Activated T-helper 17 cell treated with anti-CD3 and anti-CD28 coated beads, Interleukin-2, amount 50 U/mL, for 72 hours (primary cell): Measurements from ENCODE around the gene CDK10. TPM values are rescaled to one million over a fixed set of nuclear protein-coding genes. Genes with fewer than 3 reads are reported as not detected.

Source experiments
- ATAC-seq: fragments of 150-1000 bp; cut with Tn5 transposase; replicated peaks from 2 replicates; pipeline ENCODE4 v1.10.0; 2021; ENCODE audit warnings: mild to moderate bottlenecking, moderate library complexity
- H3K27ac Mint-ChIP-seq: one replicate; pipeline ENCODE4 v1.8.0; 2022; ENCODE audit warnings: mixed read lengths
- H3K27me3 Mint-ChIP-seq: one replicate; pipeline ENCODE4 v1.8.0; 2022; ENCODE audit warnings: mixed read lengths
- H3K36me3 Mint-ChIP-seq: one replicate; pipeline ENCODE4 v1.8.0; 2022; ENCODE audit warnings: low read depth, mild to moderate bottlenecking, mixed read lengths
- H3K4me1 Mint-ChIP-seq: one replicate; pipeline ENCODE4 v1.8.0; 2022; ENCODE audit warnings: mixed read lengths
- H3K4me3 Mint-ChIP-seq: one replicate; pipeline ENCODE4 v1.8.0; 2022; ENCODE audit warnings: mild to moderate bottlenecking, mixed read lengths
- H3K9me3 Mint-ChIP-seq: one replicate; pipeline ENCODE4 v1.8.0; 2022; ENCODE audit warnings: mixed read lengths
- total RNA-seq, 2 donors: library from RNA; stranded (reverse); gene quantifications; one replicate each; pipeline ENCODE4 v1.2.3, GENCODE V29; 2022

Gene CDK10
- total RNA-seq, 2 donors from 2014 or later, result 81.1 to 98.8 TPM

DNA sequence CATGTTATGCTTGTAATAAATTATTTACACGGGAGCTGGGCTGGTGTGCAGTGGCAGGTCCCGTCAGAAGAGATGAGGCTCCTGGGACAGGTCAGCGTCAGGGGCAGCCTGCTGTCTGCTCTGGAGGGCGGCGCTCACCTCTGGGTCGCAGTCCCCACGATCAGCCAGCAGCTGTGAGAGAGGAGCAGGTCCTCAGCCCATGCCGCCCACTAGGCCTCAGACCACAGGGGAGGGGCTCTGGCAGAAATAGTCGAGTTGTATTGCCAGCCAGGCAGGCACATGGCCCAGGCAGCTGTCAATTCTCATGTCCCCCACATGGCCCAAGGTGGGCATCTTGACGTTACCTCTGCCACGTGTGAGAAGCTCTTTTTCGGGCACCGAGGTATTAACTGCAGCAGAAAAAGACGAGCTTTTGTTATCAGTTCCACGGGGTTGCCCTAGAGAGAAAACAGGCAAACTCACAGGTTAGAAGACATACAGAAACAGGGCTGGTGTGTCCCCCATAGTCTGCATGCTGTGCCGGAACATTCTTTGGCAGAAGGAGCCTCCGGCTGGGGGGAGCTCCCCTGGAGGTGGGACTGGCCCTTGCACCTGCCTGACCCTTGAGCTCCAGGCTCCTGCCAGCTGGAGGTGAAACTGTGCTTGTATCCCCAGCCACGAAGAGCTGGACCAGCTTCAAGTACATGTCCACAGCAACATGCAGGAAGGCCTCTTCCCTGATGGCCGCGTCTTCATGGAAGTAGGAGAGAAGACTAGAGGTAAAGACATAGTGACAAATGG, 52.2 kb downstream of the CDK10 start:
- H3K27ac Mint-ChIP-seq, result no peak overlapping the region
- H3K4me3 Mint-ChIP-seq, result no peak overlapping the region

DNA sequence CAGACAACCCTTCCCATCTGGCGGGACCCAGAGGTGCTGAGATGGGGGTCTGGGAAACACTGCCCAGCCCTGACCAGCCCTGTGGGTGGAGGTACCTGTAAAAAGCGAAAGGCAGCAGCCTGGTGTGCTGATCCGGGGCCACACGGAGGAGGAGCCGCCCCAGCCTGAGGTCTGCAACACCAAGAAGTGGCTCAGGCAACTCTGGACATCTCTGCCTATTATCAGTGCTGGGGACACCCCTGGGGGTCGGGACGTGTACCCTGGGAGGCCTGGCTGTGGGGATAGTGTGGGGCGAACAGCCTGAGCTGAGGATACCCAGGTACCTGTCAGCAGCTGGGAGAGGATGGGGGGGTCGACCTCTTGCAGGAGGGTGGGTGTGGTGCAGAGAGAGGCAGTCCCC, 52.9 kb downstream of the CDK10 start:
- no peaks in the 10 kb centered on the region for H3K27me3 Mint-ChIP-seq
- H3K27ac Mint-ChIP-seq, result no peak overlapping the region
- H3K9me3 Mint-ChIP-seq, result no peaks in the 10 kb centered on the region

More for the DNA sequence above, 52.2 kb downstream of the CDK10 start:
- peaks cover 90% of the 10 kb centered on the region for H3K36me3 Mint-ChIP-seq
- ATAC-seq, result no peak
- H3K27me3 Mint-ChIP-seq, result no peaks in the 10 kb centered on the region
- H3K9me3 Mint-ChIP-seq, result no peaks in the 10 kb centered on the region
- peaks cover 9% of the 10 kb centered on the region for H3K4me1 Mint-ChIP-seq

DNA sequence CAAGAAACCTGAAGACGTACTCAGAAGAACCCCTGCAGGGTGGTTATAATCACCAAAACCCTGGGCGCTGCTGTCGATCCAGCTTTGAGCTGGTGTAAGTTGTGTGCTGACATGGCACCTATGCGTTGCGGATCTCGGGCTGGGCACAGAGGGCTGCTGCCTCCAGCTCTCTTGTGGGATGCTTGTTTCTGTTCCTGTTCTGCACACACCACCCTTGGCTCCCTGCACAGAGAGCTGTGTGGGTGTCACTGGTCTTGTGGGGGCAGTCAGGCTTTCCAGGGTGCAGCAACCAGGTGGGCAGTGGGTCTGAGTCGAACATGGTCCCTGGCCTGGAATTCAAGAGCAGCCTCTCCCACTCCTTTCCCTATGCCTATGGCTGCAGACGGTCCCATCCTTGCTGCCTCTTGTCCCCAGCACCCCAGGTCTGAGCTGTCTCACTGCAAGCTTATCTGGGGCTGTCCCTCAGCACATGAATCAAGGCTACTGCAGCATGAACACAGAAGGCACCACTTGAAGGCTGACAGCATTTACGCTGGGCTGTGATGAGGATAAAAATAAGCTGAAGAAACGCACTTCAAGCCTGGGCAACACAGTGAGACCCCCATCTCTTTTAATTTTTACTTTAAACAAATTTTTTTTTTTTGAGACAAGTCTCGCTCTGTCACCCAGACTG, 55.0 kb downstream of the CDK10 start:
- no peak for ATAC-seq
- no peaks in the 10 kb centered on the region for H3K27me3 Mint-ChIP-seq
- peaks cover 78% of the 10 kb centered on the region for H3K36me3 Mint-ChIP-seq
- peaks cover 9% of the 10 kb centered on the region for H3K4me1 Mint-ChIP-seq
- no peaks in the 10 kb centered on the region for H3K9me3 Mint-ChIP-seq
- H3K4me3 Mint-ChIP-seq, result no peak overlapping the region
- H3K27ac Mint-ChIP-seq, result no peak overlapping the region

More for the DNA sequence above, 52.9 kb downstream of the CDK10 start:
- peaks cover 9% of the 10 kb centered on the region for H3K4me1 Mint-ChIP-seq
- no peak for ATAC-seq
- peaks cover 89% of the 10 kb centered on the region for H3K36me3 Mint-ChIP-seq
- H3K4me3 Mint-ChIP-seq, result no peak overlapping the region

DNA sequence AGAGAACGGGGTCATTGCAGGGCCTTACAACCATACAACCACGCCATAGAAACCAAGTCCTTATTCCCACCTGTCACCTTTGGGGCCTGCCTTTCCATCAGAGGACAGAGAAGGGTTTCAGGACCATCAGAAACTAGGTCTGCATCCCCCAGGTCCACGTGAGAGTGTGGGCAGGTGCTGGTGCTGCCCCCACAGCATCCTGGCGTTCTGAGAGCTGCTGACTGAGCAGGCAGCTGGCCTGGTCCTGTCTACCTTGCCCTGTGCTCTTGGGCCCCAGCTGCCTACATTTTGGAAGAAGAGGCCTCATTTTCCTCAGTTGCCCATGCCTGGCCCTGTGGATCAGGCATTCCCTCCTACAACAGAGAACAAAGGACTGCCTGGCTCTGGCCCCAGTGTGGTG, 56.5 kb downstream of the CDK10 start:
- Mint-ChIP-seq H3K27ac (peak overlapping the region; percentile 59), H3K4me1 (peaks cover 4% of the 10 kb centered on the region), H3K4me3 (no peak overlapping the region), H3K36me3 (peaks cover 70% of the 10 kb centered on the region), H3K9me3 (no peaks in the 10 kb centered on the region), H3K27me3 (no peaks in the 10 kb centered on the region)
- no peak for ATAC-seq

DNA sequence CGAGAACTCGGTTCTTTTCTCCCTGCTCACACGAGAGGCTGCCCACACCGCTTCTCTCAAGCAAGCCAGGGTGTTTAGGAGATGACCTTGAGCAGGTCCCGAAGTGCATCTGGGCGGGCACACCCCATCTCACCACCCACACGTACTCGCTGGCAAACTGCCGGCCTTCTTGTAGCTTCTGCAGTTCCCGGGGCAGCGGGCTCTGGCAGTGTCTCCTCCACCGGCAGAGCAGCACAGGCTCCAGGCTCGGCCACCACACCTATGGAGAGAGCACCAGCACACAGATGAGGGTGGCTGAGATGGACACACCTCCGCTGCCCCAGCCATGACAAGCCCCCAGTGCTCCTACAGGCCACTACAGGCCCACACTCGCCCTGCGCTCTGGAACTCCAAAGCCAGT, 58.3 kb downstream of the CDK10 start:
- H3K4me1 Mint-ChIP-seq, result peaks cover 4% of the 10 kb centered on the region
- H3K27ac Mint-ChIP-seq, result no peak overlapping the region
- no peaks in the 10 kb centered on the region for H3K9me3 Mint-ChIP-seq
- H3K36me3 Mint-ChIP-seq, result peaks cover 70% of the 10 kb centered on the region
- no peak overlapping the region for H3K4me3 Mint-ChIP-seq
- no peaks in the 10 kb centered on the region for H3K27me3 Mint-ChIP-seq
- no peak for ATAC-seq

Other genes starting within 250 kb of the CDK10 start
- gene ANKRD11, start 196.1 kb upstream of the CDK10 start, total RNA-seq, result 100 to 1,000 TPM; 166 to 178 TPM
- 100 to 1,000 TPM; 115 to 135 TPM for gene SPG7, start 178.3 kb upstream of the CDK10 start, total RNA-seq
- 1,000 to 10,000 TPM; 2,683 to 3,154 TPM for gene RPL13, start 126.0 kb upstream of the CDK10 start, total RNA-seq
- 10 to 100 TPM; 11.1 to 44.7 TPM for gene CPNE7, start 110.9 kb upstream of the CDK10 start, total RNA-seq
- not detected for gene DPEP1, start 73.0 kb upstream of the CDK10 start, total RNA-seq
- gene CHMP1A, start 29.0 kb upstream of the CDK10 start, total RNA-seq, result 10 to 100 TPM; 63.8 to 95.6 TPM
- 10 to 100 TPM; 13.3 to 21.5 TPM for gene SPATA33, start 28.9 kb upstream of the CDK10 start, total RNA-seq
- gene SPATA2L, start 15.0 kb downstream of the CDK10 start, total RNA-seq, result 1 to 10 TPM; 4.4 to 5.0 TPM
- 1 to 10 TPM; 1.7 to 4.1 TPM for gene VPS9D1, start 34.2 kb downstream of the CDK10 start, total RNA-seq
- 10 to 100 TPM; 24.7 to 31.1 TPM for gene ZNF276, start 34.8 kb downstream of the CDK10 start, total RNA-seq
- 100 to 1,000 TPM; 115 to 131 TPM for gene FANCA, start 130.0 kb downstream of the CDK10 start, total RNA-seq
- gene SPIRE2, start 141.8 kb downstream of the CDK10 start, total RNA-seq, result 1 to 10 TPM; 4.3 to 4.8 TPM
- 100 to 1,000 TPM; 181 to 195 TPM for gene TCF25, start 186.9 kb downstream of the CDK10 start, total RNA-seq
- gene MC1R, start 232.2 kb downstream of the CDK10 start, total RNA-seq, result 1 to 10 TPM; 7.5 to 7.6 TPM
- 1 to 10 TPM in 1 of 2 donors, under 1 TPM in 1; 0.74 to 9.7 TPM for gene TUBB3, start 236.7 kb downstream of the CDK10 start, total RNA-seq